Ovary (tissue), 3 donors: ENCODE results near the gene UPK1B.

ENCODE experiments used
- CTCF ChIP-seq, 3 donors: fragments of 450-650 bp in 2 of 3; fragments of 200-600 bp in 1 of 3; IDR thresholded peaks; one replicate each; pipeline versions ENCODE4 v1.5.1 to v1.8.0; 2016 to 2022; ENCODE audit warnings: antibody characterized with exemption in 3 of 3, mild to moderate bottlenecking in 1 of 3
- POLR2A ChIP-seq: fragments of 450-650 bp; IDR thresholded peaks from one replicate; pipeline ENCODE4 v1.6.1; 2017; ENCODE audit warnings: antibody characterized with exemption, mild to moderate bottlenecking, moderate library complexity
- donor health status: DM: no; HTN: no; CAD: no.

GRCh38 chr3:119239206-119239820 is 65.9 kb downstream of the UPK1B start:
- TF ChIP-seq POLR2A (no peak), CTCF (IDR thresholded peaks at IDR 0.05) (no peak)
